ENCODE measurements around the gene PIK3C2G.

Gene PIK3C2G

DNA sequence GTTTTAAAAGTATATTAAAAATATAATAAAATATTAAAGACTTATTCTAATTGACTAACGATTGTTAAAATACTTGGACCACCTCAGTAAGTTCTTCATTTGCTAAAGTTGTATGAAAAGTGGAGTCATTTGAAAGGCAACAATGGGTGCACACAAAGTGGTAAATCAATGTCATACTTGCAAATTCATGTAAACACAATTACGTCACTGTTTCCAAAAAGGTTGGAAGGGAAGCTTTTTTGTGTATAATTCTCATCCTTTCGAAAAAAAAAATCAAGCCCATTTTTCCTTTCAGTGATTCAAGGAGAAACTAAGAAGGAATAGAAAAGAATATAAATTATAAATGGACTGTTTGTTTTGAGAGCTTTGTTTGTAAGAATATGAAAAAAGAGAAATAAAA lies 166.2 kb downstream of the PIK3C2G start:
- no peak for DNase-seq

DNA sequence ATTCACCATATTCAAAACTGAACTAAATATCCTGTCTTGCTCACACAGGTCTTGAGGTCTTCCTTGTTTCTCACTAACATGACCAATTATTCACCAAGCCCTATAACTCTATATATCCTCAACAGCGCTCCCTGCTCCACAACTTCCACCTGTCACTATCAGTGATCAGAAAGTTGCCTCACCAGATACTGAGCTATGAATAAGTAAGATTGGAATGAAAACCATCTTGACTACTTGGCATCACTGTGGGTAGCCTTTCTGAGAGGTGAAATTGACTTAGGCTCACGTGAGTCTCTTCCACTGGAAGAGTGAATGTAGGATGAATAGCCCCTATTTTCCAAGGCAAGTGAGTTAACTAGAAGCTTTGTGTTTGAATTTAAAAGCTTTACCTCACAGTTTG lies 167.1 kb downstream of the PIK3C2G start:
- DNase-seq: no peak

DNA sequence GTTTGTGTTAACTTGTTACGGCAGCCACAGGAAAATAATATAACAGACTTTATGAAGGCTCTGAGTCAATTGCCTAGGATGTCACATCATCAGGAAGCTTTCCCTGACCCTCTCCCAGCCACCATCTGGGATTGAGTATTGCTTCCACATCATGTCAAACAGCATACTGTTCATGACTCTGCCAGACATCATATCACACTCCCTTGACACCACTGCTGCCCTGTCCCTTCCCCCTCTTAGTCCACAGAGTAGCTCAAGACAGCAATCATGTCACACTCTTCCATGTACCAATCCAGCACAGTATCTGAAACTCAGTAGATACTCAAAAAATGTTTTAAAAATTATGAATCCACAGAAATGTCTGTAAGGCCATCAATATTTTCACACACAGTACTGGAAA lies 168.0 kb downstream of the PIK3C2G start:
- DNase-seq: no peak

DNA sequence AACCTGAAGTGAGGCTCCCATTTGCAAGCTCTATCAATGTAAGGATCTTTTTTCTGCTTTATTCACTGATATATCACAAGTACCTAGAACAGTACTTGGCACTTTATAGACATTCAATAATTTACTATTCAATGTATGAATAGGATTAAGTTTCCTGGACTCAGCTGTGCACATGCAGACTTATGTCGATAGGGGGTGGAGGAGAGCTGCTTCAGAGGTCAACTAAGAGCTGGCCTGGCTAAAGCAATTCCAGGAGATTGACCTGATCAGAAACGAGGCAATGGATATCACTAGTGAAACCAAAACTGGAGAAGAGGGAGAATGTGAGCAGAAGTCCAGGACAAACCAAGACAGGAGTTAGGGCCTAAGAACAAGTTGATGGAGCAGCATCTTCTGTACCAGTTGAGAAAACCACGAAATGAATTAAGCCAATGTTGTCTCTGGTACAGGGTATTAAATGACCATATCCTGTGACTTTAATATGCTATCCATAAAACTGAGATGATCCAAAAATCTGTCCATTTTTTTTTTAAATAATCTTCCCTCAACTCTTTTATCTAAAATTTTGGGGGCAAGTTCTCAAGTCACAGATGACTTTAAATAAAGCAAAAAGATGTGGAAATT lies 169.2 kb downstream of the PIK3C2G start:
- DNase-seq: no peak

DNA sequence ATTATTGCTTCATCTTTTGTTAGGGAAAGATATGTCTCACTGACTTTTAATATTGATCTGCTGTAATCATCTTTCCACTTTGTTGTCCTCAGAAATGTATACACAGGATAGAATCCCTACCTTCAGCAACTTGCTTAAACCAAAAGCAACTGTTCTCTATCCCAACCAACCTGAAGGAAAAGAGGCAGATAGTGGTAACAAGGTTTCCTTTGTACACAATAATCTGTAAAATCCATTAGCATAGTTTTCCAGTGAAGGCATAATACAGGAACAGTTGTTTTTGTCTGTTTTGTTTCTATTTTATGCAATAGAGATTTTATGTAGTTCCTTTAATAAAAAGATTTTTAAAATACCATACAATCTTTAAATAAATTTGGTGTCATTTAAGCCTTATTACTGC lies 170.5 kb downstream of the PIK3C2G start:
- DNase-seq: no peak

DNA sequence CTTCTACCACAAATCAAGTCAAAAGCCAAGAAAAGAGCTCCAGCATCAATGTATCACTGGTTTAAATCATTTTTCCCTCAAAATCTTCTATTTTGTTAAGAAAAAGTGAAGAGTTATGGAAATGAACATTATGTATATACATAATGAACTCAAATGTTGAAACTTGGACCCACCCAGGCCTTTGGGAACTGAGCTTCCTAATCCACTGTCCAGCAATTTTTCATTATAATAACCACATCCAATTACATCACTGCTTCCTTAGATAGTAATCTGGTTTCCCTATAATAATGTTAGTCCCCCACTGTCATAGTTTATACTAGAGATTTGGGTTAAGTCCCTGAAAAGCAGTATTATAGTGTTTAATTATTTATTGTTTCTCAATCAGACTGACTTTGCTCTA lies 170.9 kb downstream of the PIK3C2G start:
- no peak for DNase-seq

DNA sequence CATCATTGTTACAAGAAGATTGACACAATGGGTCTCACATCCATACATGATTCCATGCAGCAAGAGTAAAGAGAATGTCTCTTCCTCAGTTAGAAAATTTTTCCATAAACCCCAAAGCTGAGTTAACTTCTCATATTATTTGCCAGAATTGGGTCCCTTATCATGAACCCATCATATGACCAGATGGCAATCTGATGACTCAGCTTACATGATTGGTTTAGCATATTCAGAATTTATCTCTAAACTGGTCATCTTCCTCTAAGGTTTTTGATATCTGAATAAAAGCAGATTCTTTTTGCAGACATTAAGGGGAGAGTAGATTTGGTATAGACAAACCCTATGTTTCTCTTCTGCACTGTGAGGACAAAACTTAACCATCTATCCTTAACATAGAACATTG lies 174.9 kb downstream of the PIK3C2G start:
- DNase-seq: no peak

DNA sequence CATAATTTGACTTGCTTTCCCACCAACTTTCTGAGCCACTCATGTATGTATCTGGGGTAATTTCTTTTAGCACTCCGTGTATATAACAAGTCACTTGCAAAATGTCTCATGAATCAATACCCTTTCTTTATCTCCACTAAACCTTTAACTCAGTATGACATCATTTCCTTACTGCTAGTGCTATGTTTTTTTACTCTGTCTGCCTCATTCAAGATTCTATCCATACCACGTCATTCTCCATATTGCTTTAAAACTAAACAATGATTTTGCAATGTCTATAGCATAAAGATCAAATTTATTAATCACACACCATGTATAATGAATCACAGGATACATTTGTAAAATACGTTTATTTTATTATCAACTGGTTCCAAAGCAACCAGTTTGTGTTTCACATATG lies 178.2 kb downstream of the PIK3C2G start:
- no peak for DNase-seq

DNA sequence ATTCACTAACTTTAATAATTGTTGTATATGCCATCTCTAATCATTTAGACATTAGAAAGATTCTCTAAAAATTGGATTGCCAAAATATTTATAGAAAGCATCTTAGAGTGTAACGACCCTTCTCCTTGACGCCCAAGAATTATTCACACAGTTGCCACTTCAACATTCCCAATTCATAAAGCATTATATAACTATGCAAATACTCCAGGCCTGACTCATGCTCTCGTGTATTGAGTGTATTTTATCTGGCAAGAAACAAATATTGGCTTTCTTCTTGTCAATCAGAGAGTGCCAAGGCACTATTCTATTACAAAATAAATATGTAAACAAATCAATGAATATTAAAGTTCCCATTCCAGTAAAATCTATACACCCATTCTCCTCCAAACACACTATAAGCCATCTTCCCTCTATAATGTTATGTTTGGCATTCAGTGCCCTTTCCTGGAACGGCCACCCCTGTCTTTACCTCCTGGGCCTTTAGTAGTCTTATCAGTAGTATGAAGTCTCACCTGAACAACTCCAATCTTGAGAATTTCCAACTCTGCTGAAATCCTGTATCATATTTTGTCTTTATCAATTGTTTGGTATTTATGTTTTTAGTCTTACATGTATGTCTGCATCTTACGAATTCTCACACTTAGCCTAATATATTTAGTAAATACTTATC lies 182.6 kb downstream of the PIK3C2G start:
- DNase-seq: no peak

DNA sequence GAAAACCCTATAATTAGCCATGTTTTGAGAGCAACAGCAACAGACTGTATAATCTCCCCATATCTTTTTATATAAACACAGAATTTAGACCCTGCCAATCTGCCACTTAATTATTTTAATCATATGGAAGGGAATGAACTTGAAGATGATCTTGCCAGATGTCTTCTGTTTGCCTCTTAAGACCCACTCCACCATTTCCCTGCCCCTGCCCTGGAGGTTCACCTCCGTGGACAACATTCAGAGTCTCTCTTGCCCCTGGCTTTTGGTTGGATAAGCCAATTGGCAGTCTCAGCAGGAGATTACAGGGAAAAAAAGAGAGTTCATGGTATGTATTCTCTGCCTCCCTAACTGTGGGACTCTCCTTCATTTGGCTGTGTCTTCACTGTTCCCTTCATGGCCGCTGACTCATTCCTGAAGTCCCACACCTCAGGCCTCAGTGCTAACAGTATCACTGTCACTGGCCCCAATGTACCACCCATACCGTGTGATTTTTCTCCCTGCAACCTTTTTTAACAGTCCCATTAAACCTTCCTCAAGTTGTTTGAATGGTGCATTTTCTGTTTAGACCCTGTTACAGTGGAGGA lies 184.8 kb downstream of the PIK3C2G start:
- no peak for DNase-seq

DNA sequence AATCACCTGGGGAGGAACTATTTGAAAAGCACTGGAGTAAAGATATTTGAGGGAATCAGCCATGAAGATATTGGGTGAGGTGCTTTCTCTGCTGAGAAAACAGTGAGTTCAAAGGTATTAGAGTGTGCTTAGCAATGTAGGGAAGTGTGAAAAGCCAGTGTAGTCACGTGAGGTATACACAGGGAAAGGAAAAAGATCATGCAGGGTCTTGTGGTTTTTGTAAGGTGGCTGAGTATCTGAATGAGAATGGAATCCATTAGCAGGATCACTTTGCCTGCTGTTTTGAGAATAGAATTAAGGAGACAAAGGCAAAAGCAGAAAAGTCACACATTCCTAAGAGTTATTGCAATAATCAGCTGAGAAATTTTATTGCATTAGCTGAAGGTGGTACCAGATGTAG lies 193.0 kb downstream of the PIK3C2G start:
- DNase-seq: no peak

DNA sequence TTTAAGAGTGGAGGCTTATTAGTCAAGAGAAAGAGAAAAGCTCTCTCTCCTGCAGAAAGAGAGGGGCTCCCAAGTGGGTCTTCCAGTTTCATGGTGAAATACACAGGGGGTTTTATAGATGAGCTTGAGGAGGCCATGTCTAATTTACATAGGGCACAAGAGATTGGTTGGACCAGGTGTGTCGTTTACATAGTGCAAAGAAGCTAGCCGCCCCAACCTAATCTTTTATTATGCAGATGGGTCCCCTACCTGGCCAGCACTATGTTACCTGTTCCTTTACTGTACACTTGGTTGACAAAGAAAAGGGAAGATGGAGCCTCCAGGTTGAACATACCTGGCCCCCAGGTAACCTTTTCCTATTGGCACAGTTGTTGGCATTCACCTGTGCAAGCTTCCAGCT lies 195.0 kb downstream of the PIK3C2G start:
- no peak for DNase-seq

DNA sequence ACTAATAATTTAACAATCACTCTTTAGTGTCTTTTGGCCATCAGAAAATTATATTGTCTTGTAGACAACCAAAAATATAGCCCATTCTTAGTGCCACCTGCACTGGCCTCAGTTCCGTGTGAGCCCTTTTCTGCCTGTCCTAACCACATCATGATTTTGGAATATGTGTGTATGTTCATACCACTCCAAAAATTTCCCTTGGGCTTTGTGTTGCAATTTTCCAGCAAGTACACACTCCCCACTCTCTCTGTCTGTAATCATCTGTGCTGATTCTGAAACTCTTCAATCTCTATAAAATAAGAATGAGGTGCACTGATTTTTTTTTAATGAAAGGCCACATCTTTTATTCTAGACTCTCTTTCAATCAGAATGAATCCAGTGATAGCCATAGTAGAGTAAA lies 196.0 kb downstream of the PIK3C2G start:
- DNase-seq: no peak

DNA sequence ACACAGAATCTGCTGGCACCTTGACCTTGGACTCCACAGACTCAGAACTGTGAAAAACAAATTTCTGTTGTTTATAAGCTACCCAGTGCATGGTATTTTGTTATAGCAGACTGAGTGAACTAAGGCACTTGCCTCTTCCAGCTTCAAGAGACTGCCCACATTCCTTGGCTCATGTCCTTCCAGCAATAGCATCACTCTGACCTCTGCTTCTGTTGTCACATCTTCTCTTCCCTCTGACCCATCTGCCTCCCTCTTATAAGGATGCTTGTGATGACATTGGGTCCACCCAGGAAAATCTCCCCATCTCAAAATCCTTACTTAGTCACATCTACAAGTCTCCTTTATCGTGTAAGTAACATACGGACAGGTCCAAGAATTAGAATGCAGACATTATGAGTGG lies 200.4 kb downstream of the PIK3C2G start:
- no peak for DNase-seq

DNA sequence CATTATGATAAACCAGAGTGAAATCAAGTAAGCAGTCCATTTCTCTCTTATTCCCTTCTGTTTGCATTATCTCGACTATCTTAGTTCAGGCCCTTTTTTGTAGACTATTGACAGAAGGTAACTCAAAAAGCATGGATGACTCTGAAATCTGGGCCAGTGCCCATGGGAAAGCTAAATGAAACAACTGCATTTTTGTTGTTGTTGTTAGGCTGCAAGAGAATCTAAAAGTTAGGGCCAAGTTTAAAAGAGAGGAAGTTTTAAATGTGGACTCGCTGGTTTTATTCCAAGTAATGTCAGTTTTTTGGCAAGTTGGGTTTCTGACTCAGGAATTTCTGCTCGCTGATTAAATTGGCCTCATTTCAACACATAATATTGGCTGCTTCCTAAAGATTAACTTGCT lies 201.1 kb downstream of the PIK3C2G start:
- no peak for DNase-seq

DNA sequence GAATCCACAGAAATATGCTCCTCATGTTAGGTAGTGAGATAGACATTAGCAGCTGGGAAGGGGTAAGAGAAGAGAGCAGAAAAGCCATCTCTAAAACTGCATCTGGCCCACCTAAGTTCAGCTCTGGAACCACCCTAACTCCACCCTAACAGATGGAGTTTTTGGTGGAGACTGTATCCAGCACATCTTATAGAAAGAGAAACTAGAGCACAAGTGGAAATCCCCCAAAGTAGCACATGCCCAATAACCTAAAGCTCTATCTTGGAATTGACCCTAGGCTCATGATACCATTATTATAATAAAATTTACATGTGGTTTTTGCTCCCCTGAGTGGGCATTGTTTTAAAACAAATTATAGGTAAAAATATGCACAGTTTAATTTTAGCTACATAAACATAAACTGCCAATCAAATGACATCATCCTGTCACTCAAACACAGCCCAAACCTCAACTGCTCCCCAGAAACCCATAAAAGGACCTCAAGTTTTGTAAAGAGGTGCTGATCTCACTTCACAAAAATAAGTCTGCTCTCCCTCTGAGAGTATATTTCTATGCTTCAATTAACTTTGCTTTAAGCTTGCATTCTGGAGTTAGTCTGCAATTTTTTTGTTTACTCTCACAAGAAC lies 206.4 kb downstream of the PIK3C2G start:
- no peak for DNase-seq

DNA sequence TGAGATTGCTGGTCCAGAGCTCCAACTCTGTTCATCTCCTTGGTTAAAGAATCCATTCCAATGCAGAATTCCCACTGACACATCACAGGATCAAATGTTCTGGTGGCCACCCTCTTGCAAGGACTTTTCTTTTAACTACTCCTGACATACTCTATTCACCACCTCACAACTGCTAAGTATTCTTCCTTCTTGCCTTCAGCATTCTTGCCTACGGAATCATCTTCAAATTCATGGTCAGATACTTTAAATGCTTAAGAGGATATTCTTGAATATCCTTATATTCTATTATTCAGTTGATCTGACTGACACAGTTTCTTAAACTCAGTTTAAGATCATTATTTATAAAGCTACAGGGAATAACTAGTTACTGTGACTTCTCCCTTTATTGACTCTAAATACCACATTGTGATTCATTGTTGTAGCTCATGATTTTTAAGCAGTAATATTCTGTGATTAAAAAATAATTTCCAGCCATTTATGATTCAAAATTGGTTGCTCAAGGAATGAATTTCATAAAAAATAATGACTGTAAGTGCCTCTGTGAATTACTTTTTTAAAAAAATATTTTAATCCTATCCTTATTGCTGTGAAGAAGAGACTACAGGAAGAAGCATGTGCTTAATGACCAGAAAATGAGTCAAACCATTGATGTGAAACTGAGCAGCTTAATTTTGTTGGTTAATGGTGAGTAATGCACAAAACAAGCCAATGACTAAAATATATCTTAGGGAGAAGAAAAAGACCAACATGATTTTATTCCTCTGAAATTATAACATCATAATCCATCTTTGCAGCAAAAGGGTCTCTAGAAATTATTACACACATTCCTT lies 207.1 kb downstream of the PIK3C2G start:
- DNase-seq: no peak

DNA sequence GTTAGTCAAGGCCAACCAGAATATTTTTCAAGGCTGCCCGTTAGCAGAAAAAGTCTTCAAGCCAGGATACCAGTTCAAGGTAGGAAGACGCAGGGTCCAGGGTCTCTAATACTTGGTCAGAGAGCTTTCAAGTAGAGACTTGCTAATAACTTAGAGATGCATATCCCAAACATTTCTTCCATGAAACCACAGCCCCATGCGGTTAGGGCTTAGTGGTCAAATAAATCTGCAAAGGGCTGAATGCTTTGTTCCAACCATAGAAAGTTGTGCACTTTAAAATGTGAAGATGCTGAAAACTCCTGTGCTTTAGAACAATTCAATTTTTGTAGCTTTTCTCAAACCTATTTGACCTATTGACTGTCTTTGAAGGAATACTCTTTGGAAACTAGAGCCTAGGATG lies 208.9 kb downstream of the PIK3C2G start:
- DNase-seq: no peak

DNA sequence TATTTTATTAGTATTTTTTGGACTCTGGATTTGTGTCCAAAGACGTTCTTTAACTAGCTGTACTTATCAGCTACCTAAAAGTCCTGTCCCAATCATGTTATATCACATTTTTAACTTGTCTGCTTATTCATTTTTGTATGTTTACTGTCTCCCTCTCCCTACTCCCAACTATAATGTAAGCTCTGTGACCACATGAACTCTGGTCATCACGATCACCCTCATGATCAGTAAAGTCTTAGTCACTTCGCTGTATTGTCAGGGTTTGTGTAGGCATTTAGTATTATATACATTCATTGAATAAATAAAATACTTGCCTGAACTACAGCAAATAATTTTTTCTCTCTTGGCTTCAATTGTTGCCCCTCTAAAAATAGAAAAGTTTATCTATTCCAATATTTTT lies 211.0 kb downstream of the PIK3C2G start:
- no peak for DNase-seq

DNA sequence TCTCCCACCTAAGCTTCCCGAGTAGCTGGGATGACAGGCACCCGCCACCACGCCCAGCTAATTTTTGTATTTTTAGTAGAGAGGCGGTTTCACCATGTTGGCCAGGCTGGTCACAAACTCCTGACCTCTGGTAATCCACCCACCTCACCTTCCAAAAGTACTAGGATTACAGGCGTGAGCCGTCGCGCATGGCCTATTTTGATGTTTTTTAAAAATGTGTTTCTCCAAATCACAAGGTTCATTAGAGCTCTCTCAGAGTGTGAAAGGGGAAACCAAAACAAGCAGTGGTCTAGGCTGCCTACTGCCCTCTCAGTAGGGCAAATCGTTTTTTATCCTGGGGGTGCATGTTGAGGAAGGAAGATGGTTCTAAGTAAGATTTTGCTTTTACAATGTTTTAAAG lies 211.5 kb downstream of the PIK3C2G start:
- no peak for DNase-seq

DNA sequence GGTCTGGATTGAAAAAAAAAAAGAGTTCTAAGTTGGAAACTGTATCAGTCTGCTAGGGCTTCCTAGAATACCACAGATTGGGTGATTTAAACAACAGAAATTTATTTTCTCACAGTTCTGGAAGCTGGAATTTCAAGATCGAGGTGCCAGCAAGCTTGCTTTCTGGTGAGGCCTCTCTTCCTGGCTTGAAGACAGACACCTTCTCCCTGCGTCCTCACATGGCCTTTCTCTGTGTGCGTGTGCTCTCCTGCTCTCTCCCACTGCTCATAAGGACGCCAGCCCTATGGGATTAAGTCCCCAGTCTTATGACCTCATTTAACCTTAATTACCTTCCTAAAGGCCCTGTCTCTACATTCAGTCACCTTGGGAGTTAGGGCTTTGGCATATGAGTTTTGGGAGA lies 215.5 kb downstream of the PIK3C2G start:
- no peak for DNase-seq

DNA sequence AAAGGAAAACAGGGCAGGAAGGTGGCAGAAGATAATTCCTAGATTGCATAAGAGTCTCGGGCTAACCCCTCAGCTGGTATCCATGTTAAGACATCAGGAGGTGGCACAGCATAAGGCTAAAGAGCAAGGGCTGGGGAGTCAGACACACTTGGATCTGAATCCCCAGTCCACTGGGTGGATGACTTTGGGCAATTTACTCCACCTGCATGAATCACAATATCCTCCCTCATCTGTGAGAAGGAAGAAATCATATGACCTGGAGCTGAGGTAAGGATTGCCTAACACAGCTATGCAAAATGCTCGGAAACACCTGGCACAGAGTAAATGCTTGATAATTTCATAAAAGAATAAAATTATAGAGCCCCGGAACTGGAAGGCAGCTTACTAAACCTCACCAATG lies 217.9 kb downstream of the PIK3C2G start:
- DNase-seq: no peak

DNA sequence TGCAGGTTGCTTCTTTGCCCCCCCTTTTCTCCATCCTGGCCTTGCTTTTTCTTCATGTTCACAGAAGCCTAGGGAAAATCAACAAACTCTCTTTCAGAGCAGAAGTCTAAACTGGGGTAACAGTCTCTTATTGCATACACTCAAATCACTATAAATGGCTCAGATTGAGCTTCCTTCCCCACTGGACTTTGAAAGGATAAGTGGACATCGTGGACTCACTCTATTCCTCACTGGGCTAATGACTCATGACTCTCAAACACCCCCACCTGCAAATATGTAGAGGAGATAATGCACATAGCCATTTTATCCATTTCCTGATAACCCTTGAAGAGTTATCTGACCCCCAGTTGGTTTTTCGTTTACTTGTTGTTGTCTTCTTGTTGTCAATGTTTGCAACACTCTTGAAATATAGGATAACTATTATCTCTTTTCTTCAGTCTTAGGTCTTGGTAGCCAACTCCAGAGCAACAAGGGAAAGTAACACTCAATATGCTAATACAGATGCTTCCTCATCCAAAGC lies 221.3 kb downstream of the PIK3C2G start:
- DNase-seq: no peak

Data from NK-92 treated with Interleukin-12 subunit alpha and Interleukin-12 subunit beta, amount 100 ng/mL, for 24 hours (cell line).